K562 (cell line): Measurements from ENCODE around the gene RBM28. TPM values are rescaled to one million over a fixed set of nuclear protein-coding genes. Genes with fewer than 3 reads are reported as not detected.
A peak's percentile ranks its signal among the peaks of the same experiment; 100 is the strongest.

Experiments used
- ATAC-seq: fragments of 200-7000 bp; cut with Tn5 transposase; 3 replicates; pipeline ENCODE4 v1.9.1; 2020; ENCODE audit warnings: moderate library complexity
- BruUV-seq: library from RNA; stranded (reverse); fragments of 400-500 nt; replicated peaks from 2 replicates; lab custom pipeline; 2021; lab: Mats Ljungman, UMichigan
- CTCF ChIA-PET: fragments of 300-600 bp; formaldehyde crosslinking; extraction: SDS; loops from one replicate; lab custom pipeline; 2021; ENCODE audit warnings: low intra/inter-chr PET ratio; lab: Yijun Ruan, JAX
- POLR2A ChIA-PET: fragments of 300-600, 350-650 bp; sonication (Branson Sonifier 250); formaldehyde crosslinking; extraction: SDS; loops from one replicate; lab custom pipeline; 2021; ENCODE audit warnings: antibody characterized with exemption, inconsistent platforms; lab: Yijun Ruan, JAX
- DNase-seq, 4 experiments: peaks; one replicate each; pipeline versions ENCODE4 v3.0.0 to v3.0.0-alpha.2; 2011 to 2018; ENCODE audit warnings: low spot score in 3 of 4, mixed read lengths in 3 of 4; ENCODE audit errors: extremely low read depth in 1 of 4
- FAIRE-seq: peaks from 2 replicates; lab custom pipeline; 2011; peaks lifted over from hg19 to GRCh38; lab: Jason Lieb, UNC
- H2AFZ ChIP-seq: 2 replicates; pipeline ENCODE4 v1.6.0; 2011; ENCODE audit warnings: low read depth, low read length, control low read depth, inconsistent platforms
- H3K27ac ChIP-seq: fragments of 200-600 bp; 3 replicates; pipeline ENCODE4 v1.8.0; 2011; ENCODE audit warnings: low read depth, mild to moderate bottlenecking, control low read depth, inconsistent platforms, low read length, moderate library complexity, mixed read lengths; ENCODE audit errors: extremely low read depth
- H3K27me3 ChIP-seq, 2 experiments: fragments of 300-600 bp in 1 of 2; 2 replicates in 1 of 2; 3 replicates in 1 of 2; pipeline versions ENCODE4 v1.6.0 to v1.8.0; 2011; ENCODE audit warnings: inconsistent platforms in 2 of 2, low read length in 2 of 2, mild to moderate bottlenecking in 1 of 2, mixed read lengths in 1 of 2, moderate library complexity in 1 of 2; ENCODE audit not compliant: control insufficient read depth in 2 of 2, insufficient read depth in 2 of 2
- H3K36me3 ChIP-seq: fragments of 300-600 bp; 3 replicates; pipeline ENCODE4 v1.8.0; 2011; ENCODE audit warnings: mild to moderate bottlenecking, low read length, inconsistent platforms; ENCODE audit not compliant: control insufficient read depth, insufficient read depth
- H3K4me1 ChIP-seq, 2 experiments: fragments of 200-600 bp in 1 of 2; replicated peaks in 1 of 2; 2 replicates in 1 of 2; 3 replicates in 1 of 2; pipeline versions ENCODE4 v1.5.1 to v1.8.0; 2011; ENCODE audit warnings: inconsistent platforms in 2 of 2, low read length in 2 of 2, mild to moderate bottlenecking in 1 of 2, mixed read lengths in 1 of 2, moderate library complexity in 1 of 2; ENCODE audit not compliant: control insufficient read depth in 2 of 2, insufficient read depth in 2 of 2
- H3K4me2 ChIP-seq: 2 replicates; pipeline ENCODE4 v1.6.1; 2011; ENCODE audit warnings: low read length, control low read depth, inconsistent platforms, mixed read lengths; ENCODE audit not compliant: insufficient read depth
- H3K4me3 ChIP-seq: fragments of 200-600 bp; sonication (generic), shearing (Covaris generic); 2 replicates; pipeline ENCODE4 v1.5.1; 2016; ENCODE audit warnings: control low read depth, inconsistent platforms
- H3K79me2 ChIP-seq: fragments of 200-600 bp; 3 replicates; pipeline ENCODE4 v1.8.0; 2011; ENCODE audit warnings: low read length, inconsistent platforms; ENCODE audit not compliant: control insufficient read depth, insufficient read depth
- H3K9ac ChIP-seq, 2 experiments: 2 replicates each; pipeline versions ENCODE4 v1.6.0 to v1.6.1; 2011; ENCODE audit warnings: low read depth in 2 of 2, low read length in 2 of 2, control low read depth in 1 of 2, inconsistent platforms in 1 of 2, mild to moderate bottlenecking in 1 of 2, mixed read lengths in 1 of 2; ENCODE audit not compliant: insufficient read depth in 1 of 2
- H3K9me1 ChIP-seq: one replicate; pipeline ENCODE4 v1.6.0; 2011; ENCODE audit warnings: inconsistent platforms, mild to moderate bottlenecking, low read length, moderate library complexity; ENCODE audit not compliant: control insufficient read depth, insufficient read depth
- H3K9me3 ChIP-seq: replicated peaks from 2 replicates; pipeline ENCODE4 v1.5.1; 2011; ENCODE audit warnings: low read depth, low read length, inconsistent platforms; ENCODE audit not compliant: control insufficient read depth, insufficient read depth
- H4K20me1 ChIP-seq: replicated peaks from 2 replicates; pipeline ENCODE4 v1.6.1; 2011; ENCODE audit warnings: low read length, inconsistent platforms, mixed read lengths; ENCODE audit not compliant: control insufficient read depth, insufficient read depth
- CBX2 ChIP-seq: fragments of 200-600 bp; sonication (generic); IDR thresholded peaks from one replicate; pipeline ENCODE4 v1.6.1; 2012; ENCODE audit warnings: mild to moderate bottlenecking, low read length, inconsistent platforms; ENCODE audit not compliant: insufficient read depth, poor library complexity, severe bottlenecking
- DACH1 ChIP-seq: fragments of 450-650 bp; IDR thresholded peaks from 2 replicates; pipeline ENCODE4 v1.6.1; 2018; ENCODE audit not compliant: partially characterized antibody
- HLTF ChIP-seq: fragments of 450-650 bp; IDR thresholded peaks from 2 replicates; pipeline ENCODE4 v1.6.1; 2016
- HMGN3 ChIP-seq: IDR thresholded peaks from 2 replicates; pipeline ENCODE4 v1.6.1; 2011; ENCODE audit warnings: borderline replicate concordance, low read depth, mild to moderate bottlenecking, mixed read lengths, low read length; ENCODE audit not compliant: insufficient read length; ENCODE audit errors: extremely low read depth
- POLR2AphosphoS5 ChIP-seq: IDR thresholded peaks from 2 replicates; pipeline ENCODE4 v1.6.1; 2011; ENCODE audit warnings: mild to moderate bottlenecking, low read depth, low read length, moderate library complexity; ENCODE audit not compliant: control insufficient read depth, insufficient read depth
- SPI1 ChIP-seq: IDR thresholded peaks from 2 replicates; pipeline ENCODE4 v1.6.1; 2011; ENCODE audit warnings: low read depth, low read length, control low read depth, borderline replicate concordance
- SREBF1 ChIP-seq: fragments of 150-350 bp; IDR thresholded peaks from 2 replicates; pipeline ENCODE4 v1.6.1; 2014; ENCODE audit warnings: antibody characterized with exemption, low read depth, low read length, borderline replicate concordance
- WHSC1 ChIP-seq: IDR thresholded peaks from one replicate; pipeline ENCODE4 v1.6.1; 2012; ENCODE audit warnings: low read length, control low read depth, inconsistent platforms
- XRCC3 ChIP-seq: fragments of 450-650 bp; IDR thresholded peaks from 2 replicates; pipeline ENCODE4 v1.6.1; 2017; ENCODE audit warnings: mild to moderate bottlenecking, moderate library complexity
- ZNF354B ChIP-seq: fragments of 250-450 bp; sonication (Bioruptor Pico); IDR thresholded peaks from 2 replicates; pipeline ENCODE4 v1.4.0; 2020
- WGBS: fragments of 100-300 bp; shearing (Covaris generic); methylation state at CpG from one replicate; pipeline ENCODE4 v1.1.6; 2016; ENCODE audit warnings: low coverage, mixed read lengths; ENCODE audit not compliant: insufficient coverage; ENCODE audit errors: missing lambda C conversion rate; 5-methylcytosine and 5-hydroxymethylcytosine counted together
- in situ Hi-C: fragments of 300-500 bp; cut with MboI; formaldehyde crosslinking; loops from 4 replicates; pipeline ENCODE4 v1.15.0; 2018; ENCODE audit warnings: inconsistent platforms, mixed read lengths
- intact Hi-C: fragments of 100-400 bp; cut with micrococcal nuclease; formaldehyde crosslinking; loops from 2 replicates; pipeline ENCODE4 v1.14.2; 2022
- polyA plus RNA-seq, 8 experiments: library from polyadenylated mRNA; depleted of rRNA in 4 of 8; stranded (reverse) in 5 of 8; unstranded in 3 of 8; fragments of >200 nt; fragmentation: Nextera tagmentation in 2 of 8; fragmentation: Illumina TruSeq in 1 of 8; extraction: Ambion mirVana in 2 of 8; extraction: Trizol in 1 of 8; gene quantifications; 2 replicates each; pipeline versions ENCODE4 v1.2.1 to v1.2.3, GENCODE V29; 2011 to 2014; ENCODE audit warnings: inconsistent platforms in 1 of 8, missing spikeins in 1 of 8
- total RNA-seq, 7 experiments: library from RNA; depleted of rRNA in 6 of 7; stranded (reverse); fragments of >200 nt in 6 of 7; fragmentation: Illumina TruSeq in 2 of 7; extraction: Trizol in 2 of 7; gene quantifications; 2 replicates each; pipeline versions ENCODE4 v1.2.1 to v1.2.3, GENCODE V29; 2011 to 2021; ENCODE audit warnings: low replicate concordance in 1 of 7

Gene RBM28
- total and polyA plus RNA-seq, 9 of the 15 experiments (the other 6 are each of a cell fraction or from before 2014, with no cell fraction given), result 65.8 to 213 (median 138) TPM

GRCh38 chr7:128379900-128380479 lies 36.3 kb upstream of the RBM28 start (continued):
- TF ChIP-seq POLR2AphosphoS5, result no peak
- TF ChIP-seq XRCC3, result no peak
- TF ChIP-seq WHSC1, result no peak
- no peak for TF ChIP-seq HMGN3
- no peak for TF ChIP-seq SREBF1

GRCh38 chr7:128378637-128379036 lies 34.9 kb upstream of the RBM28 start:
- CTCF ChIA-PET, result no interaction called here
- WGBS, result 9% methylated on average over 2 of the region's 2 CpGs
- ATAC-seq, result peak; percentile 13; the same call in 2 of the 3 replicates

More at GRCh38 chr7:128378637-128379036, 34.9 kb upstream of the RBM28 start:
- Histone ChIP-seq H2AFZ (peak overlapping the region; percentile 79), H3K79me2 (no peaks in the 10 kb centered on the region), H3K9ac (no peak overlapping the region; a peak in 1 of 4 replicates), H3K4me3 (no peak overlapping the region), H3K4me2 (no peak overlapping the region), H3K36me3 (no peaks in the 10 kb centered on the region), H3K27me3 (peaks cover 0 to 2% of the 10 kb centered on the region in 2 experiments; a peak in 2 of 5 replicates), H4K20me1 (no peaks in the 10 kb centered on the region), H3K9me1 (no peaks in the 10 kb centered on the region), H3K4me1 (peaks cover 6 to 13% of the 10 kb centered on the region in 2 experiments; a peak in 4 of 5 replicates), H3K27ac (no peak overlapping the region), H3K9me3 (no peaks in the 10 kb centered on the region)
- in situ Hi-C loops, result no loop called here
- no peak for DNase-seq
- intact Hi-C loops, result no loop called here
- FAIRE-seq, result no peak
- TF ChIP-seq CBX2, result no peak
- TF ChIP-seq HLTF, result no peak
- TF ChIP-seq DACH1, result no peak
- peak; percentile 64; the same call in 1 of the 2 replicates for TF ChIP-seq SPI1
- no peak for TF ChIP-seq ZNF354B (CRISPR knock-in tag)
- POLR2A ChIA-PET, result interaction anchor here (0.6 to 3.5 kb wide), 6 partner anchors 9 to 42 kb away, joined by 4 to 14 read pairs (median 5); no protein-coding TSS in a partner anchor
- no TSS peak for BruUV-seq
